Globus pallidus (tissue), 1 donor: ENCODE measurements around the gene ATAD2B.

Experiments
- DNase-seq: peaks from one replicate; pipeline ENCODE4 v3.0.0-alpha.2; 2015; ENCODE audit warnings: low spot score

The ATAD2B gene

GRCh38 chr2:23836971-23837565 is 89.9 kb downstream of the ATAD2B start:
- no peak for DNase-seq

GRCh38 chr2:23836505-23836904 is 90.4 kb downstream of the ATAD2B start:
- DNase-seq = no peak

- DNase-seq = no peak
Measured at GRCh38 chr2:23835988-23836387, 90.9 kb downstream of the ATAD2B start.

GRCh38 chr2:23835423-23835822 is 91.5 kb downstream of the ATAD2B start:
- no peak for DNase-seq

GRCh38 chr2:23828986-23829385 is 97.9 kb downstream of the ATAD2B start:
- DNase-seq = no peak

GRCh38 chr2:23828256-23828980 is 98.5 kb downstream of the ATAD2B start:
- no peak for DNase-seq

GRCh38 chr2:23827287-23827686 is 99.6 kb downstream of the ATAD2B start:
- no peak for DNase-seq

GRCh38 chr2:23826771-23827170 is 100.2 kb downstream of the ATAD2B start:
- no peak for DNase-seq

GRCh38 chr2:23826040-23826439 is 100.9 kb downstream of the ATAD2B start:
- DNase-seq = no peak

GRCh38 chr2:23824777-23825212 is 102.1 kb downstream of the ATAD2B start:
- peak; percentile 41 for DNase-seq

- DNase-seq = no peak
Measured at GRCh38 chr2:23823863-23824262, 103.1 kb downstream of the ATAD2B start.

GRCh38 chr2:23814963-23815362 is 112.0 kb downstream of the ATAD2B start:
- DNase-seq = no peak

- DNase-seq = no peak
Measured at GRCh38 chr2:23813438-23813837, 113.5 kb downstream of the ATAD2B start.

GRCh38 chr2:23809150-23809549 is 117.8 kb downstream of the ATAD2B start:
- DNase-seq = no peak

GRCh38 chr2:23806665-23807249 is 120.2 kb downstream of the ATAD2B start:
- DNase-seq = no peak

GRCh38 chr2:23806201-23806600 is 120.7 kb downstream of the ATAD2B start:
- no peak for DNase-seq

- no peak for DNase-seq
Measured at GRCh38 chr2:23803965-23804542, 122.9 kb downstream of the ATAD2B start.

GRCh38 chr2:23803264-23803964 is 123.5 kb downstream of the ATAD2B start:
- no peak for DNase-seq

GRCh38 chr2:23801396-23801795 is 125.5 kb downstream of the ATAD2B start:
- no peak for DNase-seq

- no peak for DNase-seq
Measured at GRCh38 chr2:23794234-23794633, 132.7 kb downstream of the ATAD2B start.

- DNase-seq = no peak
Measured at GRCh38 chr2:23793476-23793875, 133.4 kb downstream of the ATAD2B start.

GRCh38 chr2:23791030-23791429 is 135.9 kb downstream of the ATAD2B start:
- DNase-seq = no peak
